Astrocyte (in vitro differentiated cells and primary cell): ENCODE data around the gene KCNC1. TPM values are rescaled to one million over a fixed set of nuclear protein-coding genes. Genes with fewer than 3 reads are reported as not detected.

Experiments used
- DNase-seq: peaks from one replicate; pipeline ENCODE4 v3.0.0-alpha.2; 2010; ENCODE audit warnings: low read depth
- FAIRE-seq: peaks from 2 replicates; lab custom pipeline; 2011; peaks lifted over from hg19 to GRCh38; lab: Jason Lieb, UNC
- H2AFZ ChIP-seq: 2 replicates; pipeline ENCODE4 v1.6.0; 2012; ENCODE audit warnings: low read depth, low read length, inconsistent platforms
- H3K27ac ChIP-seq: 2 replicates; pipeline ENCODE4 v1.5.1; 2011; ENCODE audit warnings: low read depth, low read length, inconsistent platforms
- H3K27me3 ChIP-seq: 2 replicates; pipeline ENCODE4 v1.6.0; 2011; ENCODE audit warnings: low read length, inconsistent platforms; ENCODE audit not compliant: insufficient read depth
- H3K36me3 ChIP-seq: 2 replicates; pipeline ENCODE4 v1.5.1; 2011; ENCODE audit warnings: low read length, inconsistent platforms; ENCODE audit not compliant: insufficient read depth
- H3K4me1 ChIP-seq: 2 replicates; pipeline ENCODE4 v1.5.1; 2011; ENCODE audit warnings: low read length, inconsistent platforms; ENCODE audit not compliant: insufficient read depth
- H3K4me2 ChIP-seq: 2 replicates; pipeline ENCODE4 v1.6.0; 2012; ENCODE audit warnings: low read length, inconsistent platforms
- H3K4me3 ChIP-seq: 2 replicates; pipeline ENCODE4 v1.5.1; 2011; ENCODE audit warnings: low read depth, mild to moderate bottlenecking, low read length, inconsistent platforms; ENCODE audit not compliant: insufficient read depth
- H3K79me2 ChIP-seq: 2 replicates; pipeline ENCODE4 v1.6.0; 2012; ENCODE audit warnings: mild to moderate bottlenecking, low read length, inconsistent platforms; ENCODE audit not compliant: insufficient read depth
- H3K9ac ChIP-seq: 2 replicates; pipeline ENCODE4 v1.6.0; 2012; ENCODE audit warnings: mild to moderate bottlenecking, low read length, inconsistent platforms
- H3K9me3 ChIP-seq: 2 replicates; pipeline ENCODE4 v1.5.1; 2012; ENCODE audit warnings: low read depth, mild to moderate bottlenecking, low read length, inconsistent platforms; ENCODE audit not compliant: insufficient read depth
- H4K20me1 ChIP-seq: 2 replicates; pipeline ENCODE4 v1.6.0; 2012; ENCODE audit warnings: low read length, inconsistent platforms; ENCODE audit not compliant: insufficient read depth
- H3K27ac Mint-ChIP-seq: one replicate; pipeline ENCODE4 v1.8.0; 2021; ENCODE audit warnings: mild to moderate bottlenecking, mixed read lengths; ENCODE audit not compliant: unreplicated experiment
- H3K27me3 Mint-ChIP-seq: one replicate; pipeline ENCODE4 v1.8.0; 2021; ENCODE audit warnings: low read depth, mixed read lengths; ENCODE audit not compliant: unreplicated experiment
- H3K36me3 Mint-ChIP-seq: one replicate; pipeline ENCODE4 v1.8.0; 2021; ENCODE audit warnings: low read depth, mixed read lengths; ENCODE audit not compliant: unreplicated experiment
- H3K4me1 Mint-ChIP-seq: one replicate; pipeline ENCODE4 v1.8.0; 2021; ENCODE audit warnings: low read depth, mixed read lengths; ENCODE audit not compliant: unreplicated experiment
- H3K4me3 Mint-ChIP-seq: one replicate; pipeline ENCODE4 v1.8.0; 2021; ENCODE audit warnings: mild to moderate bottlenecking, moderate library complexity, mixed read lengths; ENCODE audit not compliant: unreplicated experiment
- H3K9me3 Mint-ChIP-seq: one replicate; pipeline ENCODE4 v1.8.0; 2021; ENCODE audit warnings: mild to moderate bottlenecking, mixed read lengths; ENCODE audit not compliant: unreplicated experiment
- EZH2 ChIP-seq: IDR thresholded peaks from 2 replicates; pipeline ENCODE4 v1.6.1; 2012; ENCODE audit warnings: mild to moderate bottlenecking, low read length, inconsistent platforms; ENCODE audit not compliant: insufficient read depth
- total RNA-seq: library from RNA; stranded (reverse); gene quantifications from 2 replicates; pipeline ENCODE4 v1.2.1, GENCODE V29; 2021
- TF ChIP-seq, protein P1 (sequence below): IDR thresholded peaks from 2 replicates; pipeline ENCODE4 v1.5.1; 2011; ENCODE audit warnings: low read depth, mild to moderate bottlenecking, inconsistent platforms, low read length, moderate library complexity; ENCODE audit not compliant: insufficient read depth

KCNC1 gene
- total RNA-seq, 1 donor from 2014 or later, result 0.05 TPM

- H3K27ac Mint-ChIP-seq, result no peak overlapping the region
- no peaks in the 10 kb centered on the region for H3K4me1 Mint-ChIP-seq
- no peak overlapping the region for H3K4me3 ChIP-seq
- no peak overlapping the region for H3K9ac ChIP-seq
- H3K27ac ChIP-seq, result no peak overlapping the region
- no peak overlapping the region for H3K4me2 ChIP-seq
- no peaks in the 10 kb centered on the region for H3K36me3 Mint-ChIP-seq
- H3K4me3 Mint-ChIP-seq, result no peak overlapping the region
- H2AFZ ChIP-seq, result no peak overlapping the region
- H3K9me3 Mint-ChIP-seq, result no peaks in the 10 kb centered on the region
- peaks cover 30% of the 10 kb centered on the region for H3K27me3 Mint-ChIP-seq
- TF ChIP-seq EZH2, result no peak
- TF ChIP-seq, protein P1, sequence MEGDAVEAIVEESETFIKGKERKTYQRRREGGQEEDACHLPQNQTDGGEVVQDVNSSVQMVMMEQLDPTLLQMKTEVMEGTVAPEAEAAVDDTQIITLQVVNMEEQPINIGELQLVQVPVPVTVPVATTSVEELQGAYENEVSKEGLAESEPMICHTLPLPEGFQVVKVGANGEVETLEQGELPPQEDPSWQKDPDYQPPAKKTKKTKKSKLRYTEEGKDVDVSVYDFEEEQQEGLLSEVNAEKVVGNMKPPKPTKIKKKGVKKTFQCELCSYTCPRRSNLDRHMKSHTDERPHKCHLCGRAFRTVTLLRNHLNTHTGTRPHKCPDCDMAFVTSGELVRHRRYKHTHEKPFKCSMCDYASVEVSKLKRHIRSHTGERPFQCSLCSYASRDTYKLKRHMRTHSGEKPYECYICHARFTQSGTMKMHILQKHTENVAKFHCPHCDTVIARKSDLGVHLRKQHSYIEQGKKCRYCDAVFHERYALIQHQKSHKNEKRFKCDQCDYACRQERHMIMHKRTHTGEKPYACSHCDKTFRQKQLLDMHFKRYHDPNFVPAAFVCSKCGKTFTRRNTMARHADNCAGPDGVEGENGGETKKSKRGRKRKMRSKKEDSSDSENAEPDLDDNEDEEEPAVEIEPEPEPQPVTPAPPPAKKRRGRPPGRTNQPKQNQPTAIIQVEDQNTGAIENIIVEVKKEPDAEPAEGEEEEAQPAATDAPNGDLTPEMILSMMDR, result no peak
- FAIRE-seq, result no peak
- no peak for DNase-seq
- peaks cover 5% of the 10 kb centered on the region for H3K4me1 ChIP-seq
- no peaks in the 10 kb centered on the region for H4K20me1 ChIP-seq
- H3K79me2 ChIP-seq, result no peaks in the 10 kb centered on the region
- H3K36me3 ChIP-seq, result no peaks in the 10 kb centered on the region
- no peaks in the 10 kb centered on the region for H3K27me3 ChIP-seq
- H3K9me3 ChIP-seq, result no peaks in the 10 kb centered on the region
Observed at GRCh38 chr11:17766590-17766989, 32.0 kb downstream of the KCNC1 start.

- Histone ChIP-seq H3K27me3 (no peaks in the 10 kb centered on the region), H3K79me2 (no peaks in the 10 kb centered on the region), H4K20me1 (no peaks in the 10 kb centered on the region), H3K4me2 (no peak overlapping the region), H3K4me3 (no peak overlapping the region), H3K4me1 (peaks cover 5% of the 10 kb centered on the region), H2AFZ (no peak overlapping the region), H3K36me3 (no peaks in the 10 kb centered on the region), H3K27ac (no peak overlapping the region), H3K9ac (no peak overlapping the region), H3K9me3 (no peaks in the 10 kb centered on the region)
- no peak for FAIRE-seq
- no peaks in the 10 kb centered on the region for H3K36me3 Mint-ChIP-seq
- TF ChIP-seq, protein P1, result no peak
- TF ChIP-seq EZH2, result no peak
- no peak for DNase-seq
- no peak overlapping the region for H3K27ac Mint-ChIP-seq
- no peak overlapping the region for H3K4me3 Mint-ChIP-seq
- peaks cover 4% of the 10 kb centered on the region for H3K9me3 Mint-ChIP-seq
- H3K4me1 Mint-ChIP-seq, result no peaks in the 10 kb centered on the region
- peaks cover 22% of the 10 kb centered on the region for H3K27me3 Mint-ChIP-seq
Observed at GRCh38 chr11:17767301-17767885, 32.8 kb downstream of the KCNC1 start.

DNA sequence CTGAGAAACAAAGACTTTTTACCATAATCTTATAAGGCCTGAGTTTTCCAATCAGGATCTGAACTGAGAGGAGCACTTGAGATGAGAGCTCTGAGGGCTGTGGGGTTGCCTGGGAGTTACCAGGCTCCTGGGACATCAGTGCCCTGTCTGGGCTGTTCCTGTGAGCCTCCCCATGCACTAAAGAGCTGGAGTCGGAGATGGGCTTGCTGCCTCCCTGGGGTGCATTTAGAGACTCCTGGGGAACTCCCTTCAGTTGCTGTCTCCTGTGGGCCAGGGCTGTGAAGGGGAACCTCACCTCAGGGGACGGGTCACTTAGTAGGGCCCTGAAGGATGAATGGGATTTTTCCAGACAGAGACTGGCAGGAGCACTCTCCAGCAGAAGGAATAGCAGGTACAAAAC lies 33.3 kb downstream of the KCNC1 start:
- H4K20me1 ChIP-seq, result no peaks in the 10 kb centered on the region
- no peak overlapping the region for H3K4me3 ChIP-seq
- Mint-ChIP-seq H3K36me3 (no peaks in the 10 kb centered on the region), H3K27ac (no peak overlapping the region), H3K27me3 (peaks cover 18% of the 10 kb centered on the region), H3K4me1 (no peaks in the 10 kb centered on the region), H3K9me3 (peaks cover 5% of the 10 kb centered on the region), H3K4me3 (no peak overlapping the region)
- H3K4me1 ChIP-seq, result peaks cover 5% of the 10 kb centered on the region
- no peaks in the 10 kb centered on the region for H3K79me2 ChIP-seq
- H3K9ac ChIP-seq, result no peak overlapping the region
- no peak for FAIRE-seq
- no peaks in the 10 kb centered on the region for H3K9me3 ChIP-seq
- H3K36me3 ChIP-seq, result no peaks in the 10 kb centered on the region
- H3K4me2 ChIP-seq, result no peak overlapping the region
- H2AFZ ChIP-seq, result no peak overlapping the region
- no peak overlapping the region for H3K27ac ChIP-seq
- no peak for DNase-seq
- no peak for TF ChIP-seq EZH2
- TF ChIP-seq, protein P1, result no peak
- H3K27me3 ChIP-seq, result no peaks in the 10 kb centered on the region
